Posterior cingulate gyrus (tissue), 11 donors: Measurements from ENCODE around the gene ALX3.

Source experiments
- DNase-seq, 10 donors: peaks; one replicate each; pipeline versions ENCODE4 v3.0.0 to v3.0.0-alpha.2; 2020 to 2021; ENCODE audit warnings: mixed read lengths in 3 of 10
- intact Hi-C: fragments of 100-400 bp; cut with DNase I; formaldehyde crosslinking; loops from one replicate; pipeline ENCODE4 v1.15.1; 2023

ALX3 gene

GRCh38 chr1:110067893-110068645, 2.4 kb downstream of the ALX3 start:
- peak in 2 of 10 donors; percentile 67 to 84 for DNase-seq
- intact Hi-C loops = no loop called here

GRCh38 chr1:110067479-110067892, 3.0 kb downstream of the ALX3 start:
- DNase-seq = peak in 1 of 10 donors; percentile 75
- intact Hi-C loops = no loop called here

GRCh38 chr1:110065841-110066240, 4.6 kb downstream of the ALX3 start:
- peak in 1 of 10 donors; percentile 73 for DNase-seq
- intact Hi-C loops = no loop called here

GRCh38 chr1:110064576-110065337, 5.7 kb downstream of the ALX3 start:
- DNase-seq = peak in 1 of 10 donors; percentile 71
- intact Hi-C loops = no loop called here

GRCh38 chr1:110063781-110064180, 6.7 kb downstream of the ALX3 start:
- DNase-seq = peak in 1 of 10 donors; percentile 65
- intact Hi-C loops = no loop called here

- peak in 1 of 10 donors; percentile 29 for DNase-seq
- intact Hi-C loops = no loop called here
Observed at GRCh38 chr1:110062612-110063011, 7.9 kb downstream of the ALX3 start.

- DNase-seq = peak in 2 of 10 donors; percentile 47 to 52
- intact Hi-C loops = no loop called here
Observed at GRCh38 chr1:110061341-110061740, 9.1 kb downstream of the ALX3 start.

GRCh38 chr1:110060662-110061060, 9.8 kb downstream of the ALX3 start:
- DNase-seq = peak in 2 of 10 donors; percentile 48 to 62
- intact Hi-C loops = no loop called here

GRCh38 chr1:110060034-110060661, 10.3 kb downstream of the ALX3 start:
- DNase-seq = peak in 4 of 10 donors; percentile 33 to 75 (median 60)
- intact Hi-C loops = no loop called here

GRCh38 chr1:110059133-110059863, 11.2 kb downstream of the ALX3 start:
- DNase-seq = peak in 2 of 10 donors; percentile 48 to 73
- intact Hi-C loops = no loop called here

- intact Hi-C loops = no loop called here
- peak in 2 of 10 donors; percentile 7 to 25 for DNase-seq
Observed at GRCh38 chr1:110058591-110058990, 11.9 kb downstream of the ALX3 start.

GRCh38 chr1:110057963-110058518, 12.4 kb downstream of the ALX3 start:
- DNase-seq = peak in 2 of 10 donors; percentile 57 to 59
- intact Hi-C loops = no loop called here

- intact Hi-C loops = no loop called here
- DNase-seq = peak in 2 of 10 donors; percentile 10 to 19
Observed at GRCh38 chr1:110056776-110057175, 13.7 kb downstream of the ALX3 start.

- DNase-seq = no peak
- intact Hi-C loops = no loop called here
Observed at GRCh38 chr1:110056285-110056683, 14.2 kb downstream of the ALX3 start.

GRCh38 chr1:110055493-110056284, 14.8 kb downstream of the ALX3 start:
- peak in 1 of 10 donors; percentile 43 for DNase-seq
- intact Hi-C loops = no loop called here

- intact Hi-C loops = loop anchor here (1.0 kb wide), 1 partner anchor 53 kb away; no protein-coding TSS in a partner anchor
- DNase-seq = peak; percentile 40 to 96 (median 76)
Observed at GRCh38 chr1:110053552-110054428, 16.7 kb downstream of the ALX3 start.

- intact Hi-C loops = no loop called here
- no peak for DNase-seq
Observed at GRCh38 chr1:110051262-110051648, 19.2 kb downstream of the ALX3 start.

GRCh38 chr1:110050602-110051261, 19.7 kb downstream of the ALX3 start:
- intact Hi-C loops = no loop called here
- DNase-seq = peak in 2 of 10 donors; percentile 32 to 44
